AG10803 (cell line): Measurements from ENCODE around the gene SHLD2.
A peak's percentile ranks its signal among the peaks of the same experiment; 100 is the strongest.

Experiments used
- DNase-seq: peaks from one replicate; pipeline ENCODE4 v3.0.0; 2010; ENCODE audit warnings: low read depth
- H3K4me3 ChIP-seq: 2 replicates; pipeline ENCODE4 v1.5.1; 2011; ENCODE audit warnings: mild to moderate bottlenecking, low read length, control low read depth
- TF ChIP-seq, protein P1 (sequence below): conservative IDR thresholded peaks from 2 replicates; pipeline ENCODE4 v1.5.1; 2011; ENCODE audit warnings: mild to moderate bottlenecking, low read length, control low read depth, inconsistent platforms

Gene SHLD2

GRCh38 chr10:87094373-87095235 is at the start of gene SHLD2, which contains the start of gene GLUD1:
Gene SHLD2 (plus strand): TSS chr10:87095206. CDS start chr10:87151355, 56,149 bp downstream.
Gene GLUD1 (minus strand): TSS chr10:87094843. CDS start chr10:87094769, 74 bp downstream.
- peak within 1 kb of the TSS; percentile 84 for H3K4me3 ChIP-seq
- DNase-seq: peak; percentile 90

DNA sequence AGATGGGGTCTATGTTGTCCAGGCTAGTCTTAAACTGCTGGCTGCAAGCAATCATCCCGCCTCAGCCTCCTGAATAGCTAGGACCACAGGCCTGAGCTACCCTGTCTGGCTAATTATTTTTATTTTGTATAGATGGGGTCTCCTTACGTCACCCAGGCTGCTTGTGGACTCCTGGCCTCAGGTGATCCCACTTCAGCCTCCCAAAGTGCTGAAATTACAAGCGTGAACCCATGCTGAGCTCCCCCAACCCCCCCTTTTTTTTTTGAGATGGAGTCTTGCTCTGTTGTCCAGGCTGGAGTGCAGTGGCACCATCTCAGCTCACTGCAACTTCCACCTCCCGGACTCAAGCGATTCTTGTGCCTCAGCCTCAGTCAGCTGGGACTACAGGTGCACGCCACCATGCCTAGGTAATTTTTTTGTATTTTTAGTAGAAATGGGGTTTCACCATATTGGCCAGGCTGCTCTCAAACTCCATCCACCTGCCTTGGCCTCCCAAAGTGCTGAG is 49.5 kb upstream of the SHLD2 start:
- TF ChIP-seq, protein P1, sequence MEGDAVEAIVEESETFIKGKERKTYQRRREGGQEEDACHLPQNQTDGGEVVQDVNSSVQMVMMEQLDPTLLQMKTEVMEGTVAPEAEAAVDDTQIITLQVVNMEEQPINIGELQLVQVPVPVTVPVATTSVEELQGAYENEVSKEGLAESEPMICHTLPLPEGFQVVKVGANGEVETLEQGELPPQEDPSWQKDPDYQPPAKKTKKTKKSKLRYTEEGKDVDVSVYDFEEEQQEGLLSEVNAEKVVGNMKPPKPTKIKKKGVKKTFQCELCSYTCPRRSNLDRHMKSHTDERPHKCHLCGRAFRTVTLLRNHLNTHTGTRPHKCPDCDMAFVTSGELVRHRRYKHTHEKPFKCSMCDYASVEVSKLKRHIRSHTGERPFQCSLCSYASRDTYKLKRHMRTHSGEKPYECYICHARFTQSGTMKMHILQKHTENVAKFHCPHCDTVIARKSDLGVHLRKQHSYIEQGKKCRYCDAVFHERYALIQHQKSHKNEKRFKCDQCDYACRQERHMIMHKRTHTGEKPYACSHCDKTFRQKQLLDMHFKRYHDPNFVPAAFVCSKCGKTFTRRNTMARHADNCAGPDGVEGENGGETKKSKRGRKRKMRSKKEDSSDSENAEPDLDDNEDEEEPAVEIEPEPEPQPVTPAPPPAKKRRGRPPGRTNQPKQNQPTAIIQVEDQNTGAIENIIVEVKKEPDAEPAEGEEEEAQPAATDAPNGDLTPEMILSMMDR: no peak
- no peak for DNase-seq
- H3K4me3 ChIP-seq: no peak overlapping the region

More at GRCh38 chr10:87094373-87095235, at the start of gene SHLD2, which contains the start of gene GLUD1:
- TF ChIP-seq, protein P1: no peak

GRCh38 chr10:87053111-87053510 is 41.9 kb upstream of the SHLD2 start:
- no peak for DNase-seq
- TF ChIP-seq, protein P1: no peak
- H3K4me3 ChIP-seq: no peak overlapping the region

GRCh38 chr10:87053577-87054181 is 41.3 kb upstream of the SHLD2 start:
- TF ChIP-seq, protein P1: no peak
- DNase-seq: no peak
- H3K4me3 ChIP-seq: no peak overlapping the region

DNA sequence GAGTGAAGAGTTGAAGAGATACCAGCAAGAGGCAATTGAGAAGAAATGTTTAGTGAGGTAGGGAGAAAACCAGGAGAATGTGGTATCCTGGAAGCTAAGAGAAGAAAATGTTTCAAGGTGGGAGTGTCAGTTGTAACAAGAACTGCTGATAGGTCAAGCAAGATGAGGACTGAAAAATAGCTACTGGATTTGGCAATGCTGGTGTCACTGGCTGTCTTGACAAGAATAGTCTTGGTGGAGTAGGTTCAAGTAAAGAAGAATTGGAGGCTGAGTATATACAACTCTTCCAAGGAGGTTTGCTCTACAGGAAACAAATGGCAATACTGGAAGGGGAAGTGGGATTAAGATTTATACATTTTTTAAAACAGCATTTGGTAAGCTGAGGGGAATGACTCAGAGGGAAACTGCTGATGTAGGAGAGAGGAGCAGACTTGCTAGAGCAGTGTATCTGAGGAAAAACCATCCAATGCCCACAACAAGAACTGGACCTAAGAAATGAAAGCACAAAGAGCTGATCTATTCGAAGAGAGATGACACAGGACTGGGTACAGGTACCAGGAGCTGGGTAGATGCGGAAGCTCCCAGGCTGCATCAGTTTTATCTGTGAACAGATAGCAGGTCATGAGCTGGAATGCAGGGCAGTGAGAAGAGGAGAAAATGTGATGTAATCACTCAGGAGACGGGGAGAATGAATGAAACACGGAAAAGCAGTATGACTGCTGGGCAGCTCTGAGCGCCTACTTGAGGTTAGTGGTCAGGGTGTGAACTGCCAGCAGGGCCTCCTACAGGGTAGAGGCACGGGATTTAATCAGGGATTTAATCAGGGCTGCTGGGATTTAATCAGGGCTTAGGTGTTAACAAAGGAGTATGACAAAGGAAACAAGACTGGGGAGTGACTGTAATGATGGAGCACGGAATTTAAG is 40.4 kb upstream of the SHLD2 start:
- TF ChIP-seq, protein P1: peak; percentile 41
- DNase-seq: peak; percentile 58
- H3K4me3 ChIP-seq: no peak overlapping the region

DNA sequence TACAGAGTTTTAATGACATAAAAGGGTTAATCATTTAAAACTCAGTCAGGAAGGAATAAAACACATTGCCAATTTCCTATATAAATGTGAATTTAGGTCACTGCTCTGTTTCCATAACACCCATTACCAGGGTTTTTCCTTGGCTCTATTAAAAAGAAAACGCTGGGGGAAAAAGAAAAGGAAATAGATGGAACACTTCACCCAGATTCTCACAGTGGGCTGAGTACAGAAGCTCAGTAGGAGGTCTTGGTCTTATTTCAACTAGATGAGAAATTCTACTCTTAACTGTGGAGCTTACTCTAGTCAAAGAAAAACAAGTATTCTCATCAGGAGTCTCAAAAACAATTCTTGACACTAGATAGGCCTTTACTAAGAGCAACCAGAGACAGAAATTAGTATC is 36.8 kb upstream of the SHLD2 start:
- DNase-seq: no peak
- H3K4me3 ChIP-seq: no peak overlapping the region
- TF ChIP-seq, protein P1: no peak
